ENCODE results near the gene SHD. TPM values are rescaled to one million over a fixed set of nuclear protein-coding genes. Genes with fewer than 3 reads are reported as not detected.

SHD gene
- total and polyA plus RNA-seq, 2 of the 8 experiments (the other 6 are each of a cell fraction or from before 2014, with no cell fraction given), result 5.8 to 10.7 TPM

DNA sequence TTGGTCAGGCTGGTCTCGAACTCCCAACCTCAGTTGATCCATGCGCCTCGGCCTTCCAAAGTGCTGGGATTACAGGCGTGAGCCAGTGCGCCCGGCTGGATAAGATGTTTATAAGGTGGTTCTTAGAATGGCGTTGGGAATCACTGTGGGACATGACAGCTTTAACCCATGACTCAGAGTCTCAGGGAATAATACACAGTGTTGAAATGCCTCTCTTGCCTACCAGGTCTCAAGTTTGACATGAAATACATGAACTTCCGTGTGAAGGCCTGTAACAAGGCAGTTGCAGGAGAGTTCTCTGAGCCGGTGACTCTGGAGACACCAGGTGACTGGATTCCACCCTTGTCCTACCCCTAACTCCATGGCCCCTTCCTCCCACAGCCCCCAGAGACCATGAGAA is 37.9 kb downstream of the SHD start:
- Histone ChIP-seq H3K18ac (ENCODE audit: extremely low read depth, low read length) (no peak overlapping the region), H3K4me2 (ENCODE audit: insufficient read depth in 1 of 2, low read depth in 2 of 2, low read length in 2 of 2) (no peak overlapping the region), H3K27me3 (replicated peaks in 1 of 4; ENCODE audit: control insufficient read depth in 3 of 4, extremely low read depth in 1 of 4, insufficient read depth in 3 of 4, low read length in 3 of 4) (no peaks in the 10 kb centered on the region), H2AFZ (ENCODE audit: low read length) (no peak overlapping the region), H3K27ac (ENCODE audit: low read depth, low read length) (no peak overlapping the region), H4K8ac (ENCODE audit: extremely low read depth, insufficient read depth, low read length) (no peak overlapping the region), H4K91ac (replicated peaks; ENCODE audit: insufficient read length, low read length) (no peak overlapping the region), H2BK120ac (replicated peaks; ENCODE audit: low read depth, low read length) (no peak overlapping the region), H3K4ac (replicated peaks; ENCODE audit: insufficient read length, low read depth, low read length) (no peak overlapping the region), H3K23me2 (ENCODE audit: low read depth, low read length) (no peaks in the 10 kb centered on the region; the same call in 1 of the 2 replicates), H2BK12ac (ENCODE audit: low read depth, low read length) (no peak overlapping the region), H3K9ac (replicated peaks in 1 of 4; ENCODE audit: extremely low read depth in 1 of 4, low read depth in 3 of 4, low read length in 3 of 4) (no peak overlapping the region), H2BK5ac (ENCODE audit: low read depth, low read length) (no peak overlapping the region), H3K56ac (replicated peaks; ENCODE audit: insufficient read length, low read depth, low read length) (no peak overlapping the region), H2AK5ac (ENCODE audit: low read depth, low read length) (no peak overlapping the region), H3K9me3 (ENCODE audit: insufficient read depth in 2 of 2, low read depth in 1 of 2, low read length in 1 of 2) (peaks cover 0 to 4% of the 10 kb centered on the region in 2 experiments; a peak in 2 of 4 replicates), H2BK15ac (ENCODE audit: low read length) (no peak overlapping the region), H3K36me3 (ENCODE audit: control insufficient read depth in 2 of 4, insufficient read depth in 4 of 4, low read length in 3 of 4) (peaks cover 3 to 37% (median 20%) of the 10 kb centered on the region in 4 experiments; a peak in 7 of 8 replicates), H4K5ac (ENCODE audit: insufficient read length, low read depth, low read length) (no peak overlapping the region), H3K23ac (ENCODE audit: insufficient read length) (no peak overlapping the region), H4K20me1 (replicated peaks in 1 of 2; ENCODE audit: control insufficient read depth in 1 of 2, insufficient read depth in 2 of 2, low read length in 2 of 2) (peaks cover 0 to under 1% of the 10 kb centered on the region in 2 experiments), H2BK20ac (ENCODE audit: low read length) (no peak overlapping the region), H3K79me1 (ENCODE audit: low read depth, low read length) (no peaks in the 10 kb centered on the region), H3K79me2 (ENCODE audit: control insufficient read depth in 1 of 2, insufficient read depth in 2 of 2, low read length in 2 of 2) (no peaks in the 10 kb centered on the region), H3K4me3 (ENCODE audit: extremely low read depth in 1 of 4, insufficient read depth in 2 of 4, low read depth in 3 of 4, low read length in 4 of 4) (no peak overlapping the region), H3K4me1 (replicated peaks in 1 of 4; ENCODE audit: control insufficient read depth in 3 of 4, insufficient read depth in 4 of 4, low read length in 3 of 4) (no peaks in the 10 kb centered on the region), H3K14ac (ENCODE audit: insufficient read length) (no peak overlapping the region)
- TF ChIP-seq CHD2 (IDR thresholded peaks at IDR 0.05; ENCODE audit: low read length) (no peak), EZH2 (IDR thresholded peaks at IDR 0.05; ENCODE audit: low read depth, low read length, severe bottlenecking) (no peak), SAP30 (IDR thresholded peaks at IDR 0.05; ENCODE audit: insufficient read depth, insufficient replicate concordance, low read length) (no peak), SIN3A (conservative IDR thresholded peaks at IDR 0.05 in 1 of 2, IDR thresholded peaks at IDR 0.05 in 1 of 2; ENCODE audit: low read depth in 1 of 2, low read length in 2 of 2) (no peak), GABPA (IDR thresholded peaks at IDR 0.05; ENCODE audit: borderline replicate concordance, insufficient read depth, low read length) (no peak), BCL11A (IDR thresholded peaks at IDR 0.05; ENCODE audit: low read depth in 2 of 2, low read length in 2 of 2) (no peak), JUND (IDR thresholded peaks at IDR 0.05; ENCODE audit: low read length) (no peak)
- TF ChIP-seq, protein P1, sequence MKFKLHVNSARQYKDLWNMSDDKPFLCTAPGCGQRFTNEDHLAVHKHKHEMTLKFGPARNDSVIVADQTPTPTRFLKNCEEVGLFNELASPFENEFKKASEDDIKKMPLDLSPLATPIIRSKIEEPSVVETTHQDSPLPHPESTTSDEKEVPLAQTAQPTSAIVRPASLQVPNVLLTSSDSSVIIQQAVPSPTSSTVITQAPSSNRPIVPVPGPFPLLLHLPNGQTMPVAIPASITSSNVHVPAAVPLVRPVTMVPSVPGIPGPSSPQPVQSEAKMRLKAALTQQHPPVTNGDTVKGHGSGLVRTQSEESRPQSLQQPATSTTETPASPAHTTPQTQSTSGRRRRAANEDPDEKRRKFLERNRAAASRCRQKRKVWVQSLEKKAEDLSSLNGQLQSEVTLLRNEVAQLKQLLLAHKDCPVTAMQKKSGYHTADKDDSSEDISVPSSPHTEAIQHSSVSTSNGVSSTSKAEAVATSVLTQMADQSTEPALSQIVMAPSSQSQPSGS (IDR thresholded peaks at IDR 0.05; ENCODE audit: low read length), result no peak
- TF ChIP-seq, protein P2, sequence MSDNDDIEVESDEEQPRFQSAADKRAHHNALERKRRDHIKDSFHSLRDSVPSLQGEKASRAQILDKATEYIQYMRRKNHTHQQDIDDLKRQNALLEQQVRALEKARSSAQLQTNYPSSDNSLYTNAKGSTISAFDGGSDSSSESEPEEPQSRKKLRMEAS (IDR thresholded peaks at IDR 0.05), result no peak
- POLR2A ChIA-PET (ENCODE audit: partially characterized antibody), result interaction anchor here (0.8 kb wide), 1 partner anchor 26 kb away, joined by 3 read pairs; no protein-coding TSS in a partner anchor
- DNase-seq (ENCODE audit: low read depth in 1 of 2, low spot score in 2 of 2), result no peak
- WGBS, 2 experiments (ENCODE audit: extremely low coverage in 1 of 2, insufficient coverage in 1 of 2, insufficient read length in 1 of 2, insufficient replicate concordance in 2 of 2, low coverage in 1 of 2, low lambda C conversion rate in 2 of 2, missing lambda C conversion rate in 1 of 2), result 96% methylated on average over 9 of the region's 9 CpGs; no CpG with 5 or more reads in 1 of the 2 experiments
- FAIRE-seq, result no peak
- CTCF ChIA-PET (ENCODE audit: partially characterized antibody), result interaction anchor here (2.4 kb wide), 1 partner anchor 50 kb away, joined by 7 read pairs; no protein-coding TSS in a partner anchor
